H1 (cell line): Measurements from ENCODE around the gene MAP7D1. TPM values are rescaled to one million over a fixed set of nuclear protein-coding genes. Genes with fewer than 3 reads are reported as not detected.

Experiments
- CTCF ChIA-PET: fragments of 300-600 bp; sonication (Branson Sonifier 250); formaldehyde crosslinking; loops from one replicate; lab custom pipeline; 2021; ENCODE audit not compliant: partially characterized antibody; lab: Charles Lee
- POLR2A ChIA-PET: fragments of 300-600 bp; sonication (Branson Sonifier 250); formaldehyde crosslinking; loops from one replicate; lab custom pipeline; 2021; ENCODE audit warnings: inconsistent platforms; ENCODE audit not compliant: partially characterized antibody; lab: Charles Lee
- DNase-seq, 2 experiments: peaks; one replicate each; pipeline versions ENCODE4 v3.0.0 to v3.0.0-alpha.2; 2010 to 2022; ENCODE audit warnings: low spot score in 2 of 2, low read depth in 1 of 2, mixed read lengths in 1 of 2
- FAIRE-seq: peaks from 2 replicates; lab custom pipeline; 2011; peaks lifted over from hg19 to GRCh38; lab: Jason Lieb, UNC
- H2AFZ ChIP-seq: 2 replicates; pipeline ENCODE4 v1.8.1; 2012; ENCODE audit warnings: low read length, inconsistent platforms
- H2AK5ac ChIP-seq: 2 replicates; pipeline ENCODE4 v1.6.1; 2013; ENCODE audit warnings: low read depth, low read length
- H2BK120ac ChIP-seq: replicated peaks from 2 replicates; pipeline ENCODE3; 2013; ENCODE audit warnings: low read depth, low read length, inconsistent platforms
- H2BK12ac ChIP-seq: 2 replicates; pipeline ENCODE4 v1.6.1; 2013; ENCODE audit warnings: low read depth, low read length
- H2BK15ac ChIP-seq: 2 replicates; pipeline ENCODE4 v1.6.1; 2013; ENCODE audit warnings: low read length
- H2BK20ac ChIP-seq: 2 replicates; pipeline ENCODE4 v1.6.1; 2013; ENCODE audit warnings: low read length
- H2BK5ac ChIP-seq: 2 replicates; pipeline ENCODE4 v1.6.1; 2013; ENCODE audit warnings: low read depth, low read length
- H3K14ac ChIP-seq: 2 replicates; pipeline ENCODE4 v1.6.1; 2013; ENCODE audit warnings: inconsistent platforms; ENCODE audit not compliant: insufficient read length
- H3K18ac ChIP-seq: 2 replicates; pipeline ENCODE4 v1.6.1; 2013; ENCODE audit warnings: low read length; ENCODE audit errors: extremely low read depth
- H3K23ac ChIP-seq: 2 replicates; pipeline ENCODE4 v1.6.1; 2013; ENCODE audit warnings: inconsistent platforms; ENCODE audit not compliant: insufficient read length
- H3K23me2 ChIP-seq: 2 replicates; pipeline ENCODE4 v1.6.1; 2013; ENCODE audit warnings: low read depth, low read length
- H3K27ac ChIP-seq: 2 replicates; pipeline ENCODE4 v1.6.1; 2011; ENCODE audit warnings: low read depth, low read length, inconsistent platforms
- H3K27me3 ChIP-seq, 4 experiments: replicated peaks in 1 of 4; 1 replicate in 1 of 4; 2 replicates in 3 of 4; pipeline versions ENCODE4 v1.6.1 to v1.8.1; 2011 to 2013; ENCODE audit warnings: low read length in 3 of 4, mild to moderate bottlenecking in 3 of 4, inconsistent platforms in 2 of 4, mixed read lengths in 2 of 4, moderate library complexity in 1 of 4; ENCODE audit not compliant: control insufficient read depth in 3 of 4, insufficient read depth in 3 of 4; ENCODE audit errors: extremely low read depth in 1 of 4
- H3K36me3 ChIP-seq, 4 experiments: 2 replicates each; pipeline versions ENCODE4 v1.6.1 to v1.8.1; 2011 to 2013; ENCODE audit warnings: mild to moderate bottlenecking in 4 of 4, low read length in 3 of 4, moderate library complexity in 2 of 4, control low read depth in 1 of 4, inconsistent platforms in 1 of 4; ENCODE audit not compliant: insufficient read depth in 4 of 4, control insufficient read depth in 2 of 4
- H3K4ac ChIP-seq: replicated peaks from 2 replicates; pipeline ENCODE3; 2013; ENCODE audit warnings: low read length, low read depth, mixed read lengths, inconsistent platforms; ENCODE audit not compliant: insufficient read length
- H3K4me1 ChIP-seq, 4 experiments: replicated peaks in 1 of 4; 1 replicate in 1 of 4; 2 replicates in 3 of 4; pipeline versions ENCODE4 v1.6.1 to v1.8.1; 2011 to 2013; ENCODE audit warnings: low read length in 3 of 4, inconsistent platforms in 2 of 4, mixed read lengths in 1 of 4; ENCODE audit not compliant: insufficient read depth in 4 of 4, control insufficient read depth in 3 of 4
- H3K4me2 ChIP-seq, 2 experiments: 2 replicates each; pipeline versions ENCODE4 v1.6.1 to v1.8.1; 2011 to 2013; ENCODE audit warnings: low read depth in 2 of 2, low read length in 2 of 2, control low read depth in 1 of 2, inconsistent platforms in 1 of 2, mild to moderate bottlenecking in 1 of 2; ENCODE audit not compliant: insufficient read depth in 1 of 2
- H3K4me3 ChIP-seq, 4 experiments: fragments of 200-600, 300-600 bp in 1 of 4; sonication (generic), shearing (Covaris generic), sonication (Bioruptor Twin) in 1 of 4; 2 replicates each; pipeline versions ENCODE4 v1.5.1 to v1.8.1; 2011 to 2016; ENCODE audit warnings: low read length in 4 of 4, low read depth in 3 of 4, control low read depth in 2 of 4, inconsistent platforms in 2 of 4, mild to moderate bottlenecking in 2 of 4, mixed read lengths in 1 of 4, moderate library complexity in 1 of 4; ENCODE audit not compliant: insufficient read depth in 2 of 4; ENCODE audit errors: extremely low read depth in 1 of 4
- H3K56ac ChIP-seq: replicated peaks from 2 replicates; pipeline ENCODE3; 2013; ENCODE audit warnings: low read depth, mild to moderate bottlenecking, mixed read lengths, low read length, inconsistent platforms; ENCODE audit not compliant: insufficient read length
- H3K79me1 ChIP-seq: 2 replicates; pipeline ENCODE4 v1.6.1; 2013; ENCODE audit warnings: low read depth, low read length, control low read depth
- H3K79me2 ChIP-seq, 2 experiments: 2 replicates each; pipeline versions ENCODE4 v1.6.1 to v1.8.1; 2012 to 2013; ENCODE audit warnings: low read length in 2 of 2, mild to moderate bottlenecking in 2 of 2, inconsistent platforms in 1 of 2; ENCODE audit not compliant: insufficient read depth in 2 of 2, control insufficient read depth in 1 of 2
- H3K9ac ChIP-seq, 4 experiments: replicated peaks in 1 of 4; 1 replicate in 1 of 4; 2 replicates in 3 of 4; pipeline versions ENCODE4 v1.6.1 to v1.8.1; 2011 to 2013; ENCODE audit warnings: low read depth in 3 of 4, low read length in 3 of 4, control low read depth in 2 of 4, mild to moderate bottlenecking in 2 of 4, moderate library complexity in 2 of 4, inconsistent platforms in 1 of 4; ENCODE audit errors: extremely low read depth in 1 of 4
- H3K9me3 ChIP-seq, 2 experiments: 2 replicates each; pipeline versions ENCODE4 v1.6.1 to v1.8.1; 2012 to 2013; ENCODE audit warnings: mild to moderate bottlenecking in 2 of 2, moderate library complexity in 2 of 2, control low read depth in 1 of 2, inconsistent platforms in 1 of 2, low read depth in 1 of 2, low read length in 1 of 2, mixed read lengths in 1 of 2; ENCODE audit not compliant: insufficient read depth in 2 of 2
- H4K20me1 ChIP-seq, 2 experiments: replicated peaks in 1 of 2; 2 replicates each; pipeline versions ENCODE3 to v1.8.1; 2011 to 2013; ENCODE audit warnings: inconsistent platforms in 2 of 2, low read length in 2 of 2, mild to moderate bottlenecking in 1 of 2; ENCODE audit not compliant: insufficient read depth in 2 of 2, control insufficient read depth in 1 of 2
- H4K5ac ChIP-seq: 2 replicates; pipeline ENCODE4 v1.6.1; 2013; ENCODE audit warnings: low read length, low read depth, mixed read lengths, inconsistent platforms; ENCODE audit not compliant: insufficient read length
- H4K8ac ChIP-seq: 2 replicates; pipeline ENCODE4 v1.8.0; 2013; ENCODE audit warnings: mild to moderate bottlenecking, moderate library complexity, low read length, inconsistent platforms; ENCODE audit not compliant: insufficient read depth; ENCODE audit errors: extremely low read depth
- H4K91ac ChIP-seq: replicated peaks from 2 replicates; pipeline ENCODE3; 2013; ENCODE audit warnings: low read length, mixed read lengths, inconsistent platforms; ENCODE audit not compliant: insufficient read length
- CTBP2 ChIP-seq: IDR thresholded peaks from 2 replicates; pipeline ENCODE4 v1.7.0; 2011; ENCODE audit warnings: borderline replicate concordance, mild to moderate bottlenecking, moderate library complexity, mixed read lengths, low read length; ENCODE audit not compliant: insufficient read depth, insufficient read length
- NANOG ChIP-seq: IDR thresholded peaks from 2 replicates; pipeline ENCODE4 v1.6.1; 2011; ENCODE audit warnings: low read length, low read depth, mild to moderate bottlenecking, inconsistent platforms; ENCODE audit not compliant: insufficient read depth, poor library complexity, severe bottlenecking
- RBBP5 ChIP-seq: IDR thresholded peaks from 2 replicates; pipeline ENCODE4 v1.7.1; 2012; ENCODE audit warnings: low read depth, mild to moderate bottlenecking, inconsistent platforms, low read length, moderate library complexity, borderline replicate concordance
- SRF ChIP-seq: IDR thresholded peaks from 2 replicates; pipeline ENCODE4 v1.6.1; 2011; ENCODE audit warnings: mild to moderate bottlenecking, low read depth, low read length, moderate library complexity
- TBP ChIP-seq: IDR thresholded peaks from 2 replicates; pipeline ENCODE4 v1.6.1; 2011; ENCODE audit warnings: low read depth, low read length, improper control_type of control experiment
- WGBS, 2 experiments: shearing (Covaris generic) in 1 of 2; methylation state at CpG; one replicate each; pipeline versions ENCODE4 v1.1.6 to v1.1.7; 2013 to 2015; ENCODE audit warnings: low lambda C conversion rate in 2 of 2, mixed read lengths in 2 of 2, inconsistent platforms in 1 of 2, low coverage in 1 of 2, missing lambda C conversion rate in 1 of 2; ENCODE audit not compliant: insufficient replicate concordance in 2 of 2, insufficient coverage in 1 of 2, insufficient read length in 1 of 2; ENCODE audit errors: extremely low coverage in 1 of 2, missing lambda C conversion rate in 1 of 2; 5-methylcytosine and 5-hydroxymethylcytosine counted together
- polyA plus RNA-seq, 7 experiments: library from polyadenylated mRNA; depleted of rRNA in 3 of 7; stranded (reverse) in 5 of 7; unstranded in 2 of 7; fragments of >200 nt in 5 of 7; fragments of 200-250 nt in 2 of 7; gene quantifications; 1 replicate in 5 of 7; 2 replicates in 1 of 7; 4 replicates in 1 of 7; pipeline versions ENCODE4 v1.2.1 to v1.2.3, GENCODE V29; 2011 to 2013; ENCODE audit warnings: missing spikeins in 2 of 7, mixed read lengths in 2 of 7
- total RNA-seq: library from RNA; stranded (reverse); fragmentation: NEBNext Ultra II Directional; extraction: Animal tissue kit (Norgen Biotek cat#: 25700); gene quantifications from 2 replicates; pipeline ENCODE4 v1.2.1, GENCODE V29; 2021

The MAP7D1 gene
- total and polyA plus RNA-seq, 2 of the 8 experiments (the other 6 are each of a cell fraction or from before 2014, with no cell fraction given): 18.2 to 52.4 TPM

DNA sequence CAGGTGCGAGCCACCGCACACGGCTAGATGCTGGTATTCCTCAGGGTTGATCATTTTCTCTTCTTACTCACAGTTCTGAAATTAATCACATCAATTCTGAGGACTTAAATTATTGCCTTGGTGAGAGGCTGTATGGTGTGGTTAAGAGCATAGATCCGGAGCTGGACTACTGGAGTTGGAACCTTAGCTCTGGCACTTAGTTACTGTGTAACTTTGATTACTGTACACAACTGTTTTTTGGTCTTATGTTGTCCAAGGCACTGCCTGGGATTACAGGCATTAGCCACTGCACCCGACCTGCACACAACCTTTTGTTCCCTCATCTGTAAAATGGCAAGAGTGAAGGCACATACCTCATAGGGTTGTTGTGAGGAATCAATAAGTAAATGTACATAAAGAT lies 42.7 kb downstream of the MAP7D1 start:
- CTCF ChIA-PET: interaction anchor here (0.7 to 4.3 kb wide), 4 partner anchors 11 to 87 kb away, joined by 3 to 17 read pairs (median 8); no protein-coding TSS in a partner anchor
- peaks cover 0 to 5% (median 0%) of the 10 kb centered on the region in 4 experiments; a peak in 2 of 7 replicates for H3K4me1 ChIP-seq

More for the DNA sequence above, 42.7 kb downstream of the MAP7D1 start:
- Histone ChIP-seq H2BK12ac (no peak overlapping the region), H4K5ac (no peak overlapping the region), H4K8ac (no peak overlapping the region), H3K23ac (no peak overlapping the region), H3K79me1 (no peaks in the 10 kb centered on the region), H2BK5ac (no peak overlapping the region), H3K56ac (no peak overlapping the region), H3K27ac (no peak overlapping the region), H4K91ac (no peak overlapping the region), H3K18ac (no peak overlapping the region), H3K4me2 (no peak overlapping the region), H4K20me1 (no peaks in the 10 kb centered on the region), H3K27me3 (no peaks in the 10 kb centered on the region), H2BK15ac (no peak overlapping the region), H3K23me2 (no peaks in the 10 kb centered on the region), H2BK120ac (no peak overlapping the region), H2AFZ (no peak overlapping the region), H3K14ac (no peak overlapping the region), H2AK5ac (no peak overlapping the region), H3K9me3 (no peaks in the 10 kb centered on the region; a peak in 1 of 4 replicates), H3K4me3 (no peak overlapping the region), H3K9ac (no peak overlapping the region), H2BK20ac (no peak overlapping the region), H3K36me3 (no peaks in the 10 kb centered on the region), H3K4ac (no peak overlapping the region), H3K79me2 (no peaks in the 10 kb centered on the region)
- FAIRE-seq: no peak
- POLR2A ChIA-PET: interaction anchor here (1.0 kb wide), 1 partner anchor 10 kb away, joined by 3 read pairs; no protein-coding TSS in a partner anchor
- no peak for DNase-seq
- WGBS, 2 experiments: 90% methylated on average over 5 of the region's 5 CpGs; no CpG with 5 or more reads in 1 of the 2 experiments
- TF ChIP-seq CTBP2: no peak
- TF ChIP-seq TBP: no peak
- no peak for TF ChIP-seq SRF
- TF ChIP-seq RBBP5: no peak
- TF ChIP-seq NANOG: no peak
